ENCODE measurements around the gene NTM.

Gene NTM

GRCh38 chr11:131894615-131895544 is 524.5 kb downstream of the NTM start:
- no peaks in the 10 kb centered on the region for H3K9me3 ChIP-seq (ENCODE audit: low read length)
- H3K36me3 ChIP-seq (ENCODE audit: insufficient read depth, low read length), result no peaks in the 10 kb centered on the region
- H3K9ac ChIP-seq (ENCODE audit: low read length), result no peak overlapping the region
- H3K4me1 ChIP-seq (ENCODE audit: insufficient read depth, low read length, severe bottlenecking), result no peaks in the 10 kb centered on the region
- H3F3A ChIP-seq (ENCODE audit: insufficient read depth, low read length), result no peaks in the 10 kb centered on the region
- no peaks in the 10 kb centered on the region for H3K9me2 ChIP-seq (ENCODE audit: low read depth, low read length)
- H3K27me3 ChIP-seq (ENCODE audit: insufficient read depth, low read length), result no peaks in the 10 kb centered on the region
- H3K27ac ChIP-seq (ENCODE audit: low read depth, low read length, poor library complexity, severe bottlenecking), result no peak overlapping the region
- H3K79me2 ChIP-seq (ENCODE audit: insufficient read depth, low read length), result no peaks in the 10 kb centered on the region
- TF ChIP-seq EZH2 (IDR thresholded peaks at IDR 0.05; ENCODE audit: borderline replicate concordance, low read length) (no peak), CTCF (IDR thresholded peaks at IDR 0.05; ENCODE audit: low read length) (no peak)
- H3K4me2 ChIP-seq (ENCODE audit: low read length), result no peak overlapping the region
- no peak overlapping the region for H3K4me3 ChIP-seq (ENCODE audit: low read depth, low read length, poor library complexity, severe bottlenecking)
- H2AFZ ChIP-seq (ENCODE audit: low read length), result no peak overlapping the region
- H4K20me1 ChIP-seq (ENCODE audit: insufficient read depth, low read length), result no peaks in the 10 kb centered on the region

- H3K4me1 ChIP-seq (ENCODE audit: insufficient read depth, low read length, severe bottlenecking), result no peaks in the 10 kb centered on the region
- H3K27ac ChIP-seq (ENCODE audit: low read depth, low read length, poor library complexity, severe bottlenecking), result no peak overlapping the region
- TF ChIP-seq EZH2 (IDR thresholded peaks at IDR 0.05; ENCODE audit: borderline replicate concordance, low read length), result no peak
- TF ChIP-seq CTCF (IDR thresholded peaks at IDR 0.05; ENCODE audit: low read length), result no peak
- H3K36me3 ChIP-seq (ENCODE audit: insufficient read depth, low read length), result no peaks in the 10 kb centered on the region
- H2AFZ ChIP-seq (ENCODE audit: low read length), result no peak overlapping the region
- no peaks in the 10 kb centered on the region for H3F3A ChIP-seq (ENCODE audit: insufficient read depth, low read length)
- H3K79me2 ChIP-seq (ENCODE audit: insufficient read depth, low read length), result no peaks in the 10 kb centered on the region
- no peaks in the 10 kb centered on the region for H3K27me3 ChIP-seq (ENCODE audit: insufficient read depth, low read length)
- no peak overlapping the region for H3K4me2 ChIP-seq (ENCODE audit: low read length)
- H3K9me3 ChIP-seq (ENCODE audit: low read length), result no peaks in the 10 kb centered on the region
- H3K4me3 ChIP-seq (ENCODE audit: low read depth, low read length, poor library complexity, severe bottlenecking), result no peak overlapping the region
- no peaks in the 10 kb centered on the region for H3K9me2 ChIP-seq (ENCODE audit: low read depth, low read length)
- no peak overlapping the region for H3K9ac ChIP-seq (ENCODE audit: low read length)
- no peaks in the 10 kb centered on the region for H4K20me1 ChIP-seq (ENCODE audit: insufficient read depth, low read length)
These were observed 525.5 kb downstream of the NTM start for GRCh38 chr11:131895865-131896264.

GRCh38 chr11:131896978-131897615 is 526.7 kb downstream of the NTM start:
- TF ChIP-seq CTCF (IDR thresholded peaks at IDR 0.05; ENCODE audit: low read length), result no peak
- no peak for TF ChIP-seq EZH2 (IDR thresholded peaks at IDR 0.05; ENCODE audit: borderline replicate concordance, low read length)
- H3K79me2 ChIP-seq (ENCODE audit: insufficient read depth, low read length), result no peaks in the 10 kb centered on the region
- H2AFZ ChIP-seq (ENCODE audit: low read length), result no peak overlapping the region
- H3K9me3 ChIP-seq (ENCODE audit: low read length), result no peaks in the 10 kb centered on the region
- no peak overlapping the region for H3K27ac ChIP-seq (ENCODE audit: low read depth, low read length, poor library complexity, severe bottlenecking)
- H3K9me2 ChIP-seq (ENCODE audit: low read depth, low read length), result no peaks in the 10 kb centered on the region
- H3K4me1 ChIP-seq (ENCODE audit: insufficient read depth, low read length, severe bottlenecking), result no peaks in the 10 kb centered on the region
- no peak overlapping the region for H3K4me3 ChIP-seq (ENCODE audit: low read depth, low read length, poor library complexity, severe bottlenecking)
- no peaks in the 10 kb centered on the region for H3F3A ChIP-seq (ENCODE audit: insufficient read depth, low read length)
- no peak overlapping the region for H3K9ac ChIP-seq (ENCODE audit: low read length)
- no peaks in the 10 kb centered on the region for H4K20me1 ChIP-seq (ENCODE audit: insufficient read depth, low read length)
- H3K4me2 ChIP-seq (ENCODE audit: low read length), result no peak overlapping the region
- no peaks in the 10 kb centered on the region for H3K27me3 ChIP-seq (ENCODE audit: insufficient read depth, low read length)
- H3K36me3 ChIP-seq (ENCODE audit: insufficient read depth, low read length), result no peaks in the 10 kb centered on the region

Data from OCI-LY1 (cell line).